Measurements from ENCODE around the gene DAAM2. TPM values are rescaled to one million over a fixed set of nuclear protein-coding genes. Genes with fewer than 3 reads are reported as not detected.

DAAM2 gene
- total and polyA plus RNA-seq, 2 donors = 21.1 to 25.9 TPM

- no peak overlapping the region for H3K4me3 ChIP-seq (ENCODE audit: low read depth, low read length)
- no peak overlapping the region for H3K27ac ChIP-seq (ENCODE audit: low read depth)
- 96% methylated on average over 22 of the region's 22 CpGs for WGBS
- no peaks in the 10 kb centered on the region for H3K4me1 ChIP-seq (ENCODE audit: insufficient read depth)
- no peak for DNase-seq (ENCODE audit: extremely low spot score)
- H3K36me3 ChIP-seq (ENCODE audit: insufficient read depth) = no peaks in the 10 kb centered on the region
Measured at GRCh38 chr6:39925191-39925930, 133.2 kb downstream of the DAAM2 start.

- no peak for DNase-seq (ENCODE audit: extremely low spot score)
- WGBS = 90% methylated on average over 3 of the region's 3 CpGs
- no peaks in the 10 kb centered on the region for H3K36me3 ChIP-seq (ENCODE audit: insufficient read depth)
- peaks cover 2% of the 10 kb centered on the region for H3K4me1 ChIP-seq (ENCODE audit: insufficient read depth)
- H3K4me3 ChIP-seq (ENCODE audit: low read depth, low read length) = no peak overlapping the region
- H3K27ac ChIP-seq (ENCODE audit: low read depth) = no peak overlapping the region
Measured at GRCh38 chr6:39925931-39926290, 133.7 kb downstream of the DAAM2 start.

- no peak overlapping the region for H3K4me3 ChIP-seq (ENCODE audit: low read depth, low read length)
- H3K4me1 ChIP-seq (ENCODE audit: insufficient read depth) = peaks cover 2% of the 10 kb centered on the region
- no peak for DNase-seq (ENCODE audit: extremely low spot score)
- 79% methylated on average over 3 of the region's 3 CpGs for WGBS
- no peak overlapping the region for H3K27ac ChIP-seq (ENCODE audit: low read depth)
- no peaks in the 10 kb centered on the region for H3K36me3 ChIP-seq (ENCODE audit: insufficient read depth)
Measured at GRCh38 chr6:39926668-39927067, 134.5 kb downstream of the DAAM2 start.

DNA sequence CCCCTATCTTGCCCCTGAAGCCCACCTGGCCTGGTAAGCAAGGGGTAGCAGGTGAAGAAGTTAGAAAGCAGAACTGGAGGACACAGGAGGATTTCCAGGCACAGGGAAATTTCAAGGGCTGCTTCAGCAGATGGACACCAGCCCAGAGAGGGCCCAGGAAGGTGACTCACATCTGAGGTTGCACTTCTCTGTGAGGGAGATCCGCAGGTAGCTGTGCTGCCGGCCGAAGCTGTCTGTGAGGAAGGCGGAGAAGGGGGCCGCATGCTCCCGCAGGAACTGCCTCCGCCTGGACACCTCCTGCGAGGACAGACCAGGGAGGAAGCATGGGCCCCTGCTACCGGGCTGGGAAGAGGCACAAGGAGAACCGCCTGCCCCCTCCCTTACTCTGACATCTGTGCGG, 135.0 kb downstream of the DAAM2 start:
- H3K4me1 ChIP-seq (ENCODE audit: insufficient read depth) = peaks cover 2% of the 10 kb centered on the region
- H3K27ac ChIP-seq (ENCODE audit: low read depth) = no peak overlapping the region
- no peak overlapping the region for H3K4me3 ChIP-seq (ENCODE audit: low read depth, low read length)
- 88% methylated on average over 11 of the region's 11 CpGs for whole genome bisulfite sequencing
- H3K36me3 ChIP-seq (ENCODE audit: insufficient read depth) = no peaks in the 10 kb centered on the region
- no peak for DNase-seq (ENCODE audit: extremely low spot score)

DNA sequence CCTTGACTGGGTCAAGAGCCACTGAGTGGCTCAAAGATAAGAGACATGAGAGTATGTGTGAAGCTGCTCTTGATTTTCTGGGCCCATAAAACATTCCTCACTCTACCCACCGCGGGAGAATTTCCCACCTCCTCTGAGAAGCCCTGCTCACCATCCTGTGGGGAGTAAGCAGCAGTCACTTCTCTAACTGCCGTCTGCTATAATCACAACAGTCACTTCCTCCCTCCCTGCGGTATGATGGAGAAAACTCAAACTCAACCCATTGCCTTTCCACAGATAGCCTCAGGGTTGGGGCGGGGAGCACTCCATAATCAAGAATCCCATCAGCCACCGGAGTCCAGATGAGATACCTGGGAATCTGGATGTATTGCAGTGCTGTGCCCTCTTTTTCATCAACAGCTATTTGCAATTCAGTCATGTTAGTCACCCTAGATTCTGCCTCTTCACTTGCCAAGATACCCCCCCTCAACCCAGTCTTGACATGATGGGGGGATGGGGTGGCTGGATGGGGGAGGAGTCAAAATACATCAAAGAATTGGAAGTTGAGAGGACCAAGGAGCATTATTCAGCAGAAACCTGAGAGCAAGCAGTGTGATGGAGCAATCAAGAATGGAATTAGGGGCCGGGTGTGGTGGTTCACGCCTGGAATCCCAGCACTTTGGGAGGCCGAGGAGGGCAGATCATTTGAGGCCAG, 137.0 kb downstream of the DAAM2 start:
- H3K27ac ChIP-seq (ENCODE audit: low read depth) = no peak overlapping the region
- H3K4me1 ChIP-seq (ENCODE audit: insufficient read depth) = peaks cover 2% of the 10 kb centered on the region
- no peaks in the 10 kb centered on the region for H3K36me3 ChIP-seq (ENCODE audit: insufficient read depth)
- WGBS = 74% methylated on average over 9 of the region's 9 CpGs
- no peak for DNase-seq (ENCODE audit: extremely low spot score)
- H3K4me3 ChIP-seq (ENCODE audit: low read depth, low read length) = no peak overlapping the region

- no peak for DNase-seq (ENCODE audit: extremely low spot score)
- H3K4me3 ChIP-seq (ENCODE audit: low read depth, low read length) = no peak overlapping the region
- peaks cover 2% of the 10 kb centered on the region for H3K4me1 ChIP-seq (ENCODE audit: insufficient read depth)
- H3K27ac ChIP-seq (ENCODE audit: low read depth) = no peak overlapping the region
- H3K36me3 ChIP-seq (ENCODE audit: insufficient read depth) = no peaks in the 10 kb centered on the region
- 76% methylated on average over 11 of the region's 11 CpGs for WGBS
Measured at GRCh38 chr6:39929733-39930461, 137.7 kb downstream of the DAAM2 start.

DNA sequence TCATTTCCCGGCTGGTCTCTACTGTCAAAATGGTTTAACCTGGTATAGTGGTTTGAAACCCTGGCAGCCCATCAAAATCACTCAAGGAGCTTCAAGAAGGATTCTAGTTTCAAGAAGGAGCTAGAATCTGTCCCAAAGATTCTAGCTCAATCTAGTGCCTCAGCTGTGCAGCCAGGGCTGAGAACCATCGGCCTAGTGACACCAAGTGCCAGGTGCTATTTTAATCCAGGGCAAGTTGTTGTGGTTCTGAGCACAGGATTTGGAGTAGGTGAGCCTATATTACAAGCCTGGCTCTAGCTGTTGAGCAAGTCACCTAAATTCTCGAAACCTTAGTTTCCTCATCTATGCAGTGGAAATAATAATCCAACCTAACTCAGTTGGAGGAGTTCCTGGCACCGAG, 138.4 kb downstream of the DAAM2 start:
- WGBS = 91% methylated on average over 4 of the region's 4 CpGs
- DNase-seq (ENCODE audit: extremely low spot score) = no peak
- Histone ChIP-seq H3K27ac (ENCODE audit: low read depth) (no peak overlapping the region), H3K4me3 (ENCODE audit: low read depth, low read length) (no peak overlapping the region), H3K36me3 (ENCODE audit: insufficient read depth) (no peaks in the 10 kb centered on the region), H3K4me1 (ENCODE audit: insufficient read depth) (peaks cover 2% of the 10 kb centered on the region)

DNA sequence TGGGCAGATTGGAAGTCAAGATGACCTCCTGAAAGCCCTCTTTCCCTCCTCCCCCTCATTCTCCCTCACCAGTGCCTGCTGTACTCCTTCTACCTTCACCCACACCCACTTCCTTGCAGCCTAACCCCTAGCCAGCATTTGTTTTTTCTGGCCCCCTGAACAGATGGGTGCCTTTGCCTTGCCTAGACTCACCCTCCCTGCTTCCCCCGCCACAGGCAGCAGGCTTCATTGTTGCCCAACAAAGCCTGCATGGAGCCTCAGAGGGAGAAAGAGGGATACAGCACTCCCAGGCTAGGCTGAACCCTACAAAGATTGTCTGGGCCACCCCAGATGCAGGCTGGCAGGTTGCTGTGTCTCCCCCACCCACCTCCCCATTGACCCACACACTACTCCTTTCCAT, 139.4 kb downstream of the DAAM2 start:
- 93% methylated on average over 1 of the region's 1 CpG for WGBS
- Histone ChIP-seq H3K4me3 (ENCODE audit: low read depth, low read length) (no peak overlapping the region), H3K4me1 (ENCODE audit: insufficient read depth) (peaks cover 2% of the 10 kb centered on the region), H3K36me3 (ENCODE audit: insufficient read depth) (no peaks in the 10 kb centered on the region), H3K27ac (ENCODE audit: low read depth) (no peak overlapping the region)
- no peak for DNase-seq (ENCODE audit: extremely low spot score)

GRCh38 chr6:39932386-39932910, 140.3 kb downstream of the DAAM2 start:
- 91% methylated on average over 8 of the region's 8 CpGs for WGBS
- Histone ChIP-seq H3K4me1 (ENCODE audit: insufficient read depth) (peaks cover 2% of the 10 kb centered on the region), H3K36me3 (ENCODE audit: insufficient read depth) (no peaks in the 10 kb centered on the region), H3K27ac (ENCODE audit: low read depth) (no peak overlapping the region), H3K4me3 (ENCODE audit: low read depth, low read length) (no peak overlapping the region)
- no peak for DNase-seq (ENCODE audit: extremely low spot score)

DNA sequence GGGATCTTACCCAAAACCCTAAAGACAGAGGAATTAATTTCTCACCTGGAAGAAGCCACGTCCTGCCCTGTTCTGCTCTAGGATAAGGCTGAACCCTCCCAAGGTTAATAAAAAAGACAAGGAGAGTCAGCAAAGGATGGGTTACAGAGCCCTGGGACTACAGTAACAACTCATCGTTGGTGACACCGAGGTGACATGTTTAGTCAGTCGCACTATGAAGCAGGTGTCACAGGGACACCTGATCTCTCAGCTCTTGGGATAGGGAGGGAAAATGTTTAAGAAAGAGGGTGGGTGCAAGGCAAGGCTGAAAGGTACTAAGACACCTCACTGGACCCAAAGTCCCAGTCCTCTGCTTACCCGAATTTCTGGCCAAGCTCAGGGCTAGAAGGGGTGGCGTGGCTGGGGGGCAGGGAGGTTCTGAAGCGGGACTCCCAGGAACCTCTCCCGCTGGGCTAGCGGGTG, 141.5 kb downstream of the DAAM2 start:
- DNase-seq (ENCODE audit: extremely low spot score) = no peak
- Histone ChIP-seq H3K27ac (ENCODE audit: low read depth) (peak overlapping the region; percentile 24), H3K36me3 (ENCODE audit: insufficient read depth) (no peaks in the 10 kb centered on the region), H3K4me1 (ENCODE audit: insufficient read depth) (peaks cover 2% of the 10 kb centered on the region), H3K4me3 (ENCODE audit: low read depth, low read length) (peak overlapping the region; percentile 62)
- WGBS = 24% methylated on average over 9 of the region's 9 CpGs

- WGBS = 1% methylated on average over 46 of the region's 46 CpGs
- no peak for DNase-seq (ENCODE audit: extremely low spot score)
- H3K4me1 ChIP-seq (ENCODE audit: insufficient read depth) = peaks cover 2% of the 10 kb centered on the region
Measured at GRCh38 chr6:39934131-39934757, 142.1 kb downstream of the DAAM2 start, which contains the start of gene MOCS1. MOCS1 (minus strand) TSS chr6:39934462; CDS start chr6:39934417, 45 bp downstream.

GRCh38 chr6:39935241-39935640, 143.1 kb downstream of the DAAM2 start:
- 71% methylated on average over 2 of the region's 2 CpGs for WGBS

More at GRCh38 chr6:39934131-39934757, 142.1 kb downstream of the DAAM2 start, which contains the start of gene MOCS1:
- H3K4me3 ChIP-seq (ENCODE audit: low read depth, low read length) = peak within 1 kb of the TSS; percentile 62
- peak within 1 kb of the TSS; percentile 24 for H3K27ac ChIP-seq (ENCODE audit: low read depth)
- no peaks in the 10 kb centered on the region for H3K36me3 ChIP-seq (ENCODE audit: insufficient read depth)

DNA sequence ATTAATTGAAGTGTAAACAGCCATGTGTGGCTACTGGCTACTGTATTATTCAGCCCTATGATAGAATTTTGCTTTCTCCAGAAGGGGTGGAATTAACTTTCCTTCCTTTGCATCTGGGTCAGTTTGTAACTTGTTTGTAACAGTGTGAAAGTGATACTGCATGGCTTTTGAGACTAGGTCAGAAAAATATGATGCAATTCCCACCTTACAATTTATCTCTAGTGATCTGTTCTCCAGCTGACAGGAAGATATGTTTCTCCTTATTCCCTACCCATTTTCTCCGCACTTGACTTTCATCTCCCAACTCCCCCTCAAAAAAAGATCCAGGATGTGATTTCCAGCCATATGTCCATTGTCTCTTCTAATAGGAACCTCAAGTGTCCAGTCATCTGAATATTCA, 144.7 kb downstream of the DAAM2 start:
- no peak for DNase-seq (ENCODE audit: extremely low spot score)
- WGBS = 98% methylated on average over 1 of the region's 1 CpG

More at GRCh38 chr6:39935241-39935640, 143.1 kb downstream of the DAAM2 start:
- no peak for DNase-seq (ENCODE audit: extremely low spot score)
- no peaks in the 10 kb centered on the region for H3K36me3 ChIP-seq (ENCODE audit: insufficient read depth)
- peaks cover 2% of the 10 kb centered on the region for H3K4me1 ChIP-seq (ENCODE audit: insufficient read depth)
- no peak overlapping the region for H3K4me3 ChIP-seq (ENCODE audit: low read depth, low read length)
- no peak overlapping the region for H3K27ac ChIP-seq (ENCODE audit: low read depth)

More for the DNA sequence above, 144.7 kb downstream of the DAAM2 start:
- H3K27ac ChIP-seq (ENCODE audit: low read depth) = no peak overlapping the region
- no peak overlapping the region for H3K4me3 ChIP-seq (ENCODE audit: low read depth, low read length)
- H3K4me1 ChIP-seq (ENCODE audit: insufficient read depth) = no peaks in the 10 kb centered on the region
- no peaks in the 10 kb centered on the region for H3K36me3 ChIP-seq (ENCODE audit: insufficient read depth)

All from urinary bladder (tissue), 4 donors.